ENCODE data around the gene ANAPC4. TPM values are rescaled to one million over a fixed set of nuclear protein-coding genes. Genes with fewer than 3 reads are reported as not detected.

Gene ANAPC4
- total RNA-seq, 1 donor from 2014 or later = 29.1 TPM

DNA sequence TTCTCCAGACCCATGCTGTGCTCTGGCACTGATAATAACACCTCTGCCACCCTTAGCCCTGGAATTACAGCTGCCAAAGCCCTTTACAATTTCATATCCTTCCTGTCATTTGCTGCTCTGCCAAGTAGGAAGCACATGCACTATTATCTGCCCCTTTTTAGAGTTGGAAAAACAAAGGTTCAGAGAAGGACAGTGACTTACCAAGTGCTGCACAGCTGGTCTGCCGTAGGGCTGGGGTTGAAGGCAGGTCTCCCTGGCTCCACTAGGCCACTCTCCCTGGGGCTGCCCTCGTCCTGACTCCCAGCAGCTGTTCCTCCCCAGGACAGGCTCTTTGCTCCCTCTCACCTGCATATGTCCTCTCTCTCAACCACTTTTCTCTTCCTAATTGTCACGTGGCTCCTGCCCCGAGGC lies 73.4 kb downstream of the ANAPC4 start:
- Mint-ChIP-seq H3K27me3 (no peaks in the 10 kb centered on the region), H3K36me3 (no peaks in the 10 kb centered on the region), H3K4me3 (no peak overlapping the region), H3K27ac (no peak overlapping the region), H3K4me1 (ENCODE audit: unreplicated experiment) (peaks cover 3% of the 10 kb centered on the region), H3K9me3 (no peaks in the 10 kb centered on the region)
- TF ChIP-seq CTCF (conservative IDR thresholded peaks at IDR 0.05) = no peak
- no peak for DNase-seq (ENCODE audit: extremely low spot score, unreplicated experiment)

GRCh38 chr4:25451676-25452075 lies 74.6 kb downstream of the ANAPC4 start:
- DNase-seq (ENCODE audit: extremely low spot score, unreplicated experiment) = no peak
- TF ChIP-seq CTCF (conservative IDR thresholded peaks at IDR 0.05) = no peak
- peaks cover 1% of the 10 kb centered on the region for H3K4me1 Mint-ChIP-seq (ENCODE audit: unreplicated experiment)
- no peak overlapping the region for H3K4me3 Mint-ChIP-seq
- H3K36me3 Mint-ChIP-seq = no peaks in the 10 kb centered on the region
- no peak overlapping the region for H3K27ac Mint-ChIP-seq
- H3K9me3 Mint-ChIP-seq = no peaks in the 10 kb centered on the region
- H3K27me3 Mint-ChIP-seq = no peaks in the 10 kb centered on the region

GRCh38 chr4:25452081-25452480 lies 75.0 kb downstream of the ANAPC4 start:
- DNase-seq (ENCODE audit: extremely low spot score, unreplicated experiment) = no peak
- Mint-ChIP-seq H3K27me3 (no peaks in the 10 kb centered on the region), H3K36me3 (no peaks in the 10 kb centered on the region), H3K9me3 (no peaks in the 10 kb centered on the region), H3K27ac (no peak overlapping the region), H3K4me3 (no peak overlapping the region), H3K4me1 (ENCODE audit: unreplicated experiment) (no peaks in the 10 kb centered on the region)
- TF ChIP-seq CTCF (conservative IDR thresholded peaks at IDR 0.05) = no peak

DNA sequence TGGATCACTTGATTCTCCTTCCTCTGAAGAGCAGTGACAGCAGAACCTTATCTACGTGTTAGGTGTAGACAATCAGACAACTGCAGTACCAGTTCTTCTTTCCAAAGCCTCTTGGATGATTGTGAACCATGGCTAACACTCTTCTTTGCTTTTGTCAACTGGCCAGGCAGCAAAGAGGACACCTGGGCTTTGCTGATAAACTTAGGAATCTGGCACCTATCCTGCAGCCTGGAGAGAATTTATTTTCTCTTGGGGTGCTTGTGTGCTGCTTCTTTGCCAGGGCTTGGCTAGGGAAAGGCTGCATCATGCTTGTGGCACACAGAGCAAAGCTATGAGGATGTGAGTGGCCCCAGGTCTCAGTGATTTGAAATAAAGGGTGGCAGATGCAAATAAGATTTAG lies 77.4 kb downstream of the ANAPC4 start:
- Mint-ChIP-seq H3K27ac (no peak overlapping the region), H3K9me3 (no peaks in the 10 kb centered on the region), H3K27me3 (no peaks in the 10 kb centered on the region), H3K4me1 (ENCODE audit: unreplicated experiment) (no peaks in the 10 kb centered on the region), H3K36me3 (no peaks in the 10 kb centered on the region), H3K4me3 (no peak overlapping the region)
- TF ChIP-seq CTCF (conservative IDR thresholded peaks at IDR 0.05) = no peak
- no peak for DNase-seq (ENCODE audit: extremely low spot score, unreplicated experiment)

DNA sequence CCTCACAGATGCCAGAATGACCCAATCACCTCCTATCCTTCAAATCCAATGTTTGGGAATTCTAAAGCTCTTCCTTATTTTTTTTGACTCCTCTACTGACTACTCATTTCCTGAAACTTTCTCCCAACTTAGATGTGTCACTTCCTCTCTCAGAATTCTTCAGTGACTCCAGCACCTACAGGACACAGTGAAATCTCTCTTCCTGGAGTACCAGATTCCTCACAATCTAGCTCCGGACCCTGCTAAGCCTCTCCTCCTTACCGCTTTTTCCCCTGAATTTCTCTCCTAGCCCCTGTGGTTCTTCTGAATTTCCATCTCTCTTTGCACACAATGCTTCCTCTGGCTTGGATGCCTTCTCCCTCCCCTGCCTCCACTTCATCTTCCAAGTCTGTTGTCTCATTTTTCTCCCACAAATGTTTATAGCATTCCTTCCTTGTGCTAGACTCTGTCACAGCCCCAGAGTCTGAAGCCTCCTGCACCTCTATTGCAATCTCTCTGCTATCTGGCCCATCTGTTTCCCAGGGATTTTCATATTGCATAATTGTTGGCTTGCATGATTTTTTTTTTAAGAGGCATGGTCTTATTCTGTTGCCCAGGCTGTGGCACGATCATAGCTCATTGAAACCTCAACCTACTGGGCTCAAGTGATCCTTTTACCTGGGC lies 80.1 kb downstream of the ANAPC4 start:
- Mint-ChIP-seq H3K27me3 (no peaks in the 10 kb centered on the region), H3K27ac (no peak overlapping the region), H3K36me3 (no peaks in the 10 kb centered on the region), H3K4me3 (no peak overlapping the region), H3K4me1 (ENCODE audit: unreplicated experiment) (peaks cover 3% of the 10 kb centered on the region), H3K9me3 (no peaks in the 10 kb centered on the region)
- no peak for TF ChIP-seq CTCF (conservative IDR thresholded peaks at IDR 0.05)
- no peak for DNase-seq (ENCODE audit: extremely low spot score, unreplicated experiment)
